ENCODE measurements around the gene RIPPLY3.
"Not testable (repeated sequence)": the region's sequence is repeated elsewhere in the genome, so short reads cannot be mapped to it uniquely, and the experiment has no call there.

The RIPPLY3 gene

DNA sequence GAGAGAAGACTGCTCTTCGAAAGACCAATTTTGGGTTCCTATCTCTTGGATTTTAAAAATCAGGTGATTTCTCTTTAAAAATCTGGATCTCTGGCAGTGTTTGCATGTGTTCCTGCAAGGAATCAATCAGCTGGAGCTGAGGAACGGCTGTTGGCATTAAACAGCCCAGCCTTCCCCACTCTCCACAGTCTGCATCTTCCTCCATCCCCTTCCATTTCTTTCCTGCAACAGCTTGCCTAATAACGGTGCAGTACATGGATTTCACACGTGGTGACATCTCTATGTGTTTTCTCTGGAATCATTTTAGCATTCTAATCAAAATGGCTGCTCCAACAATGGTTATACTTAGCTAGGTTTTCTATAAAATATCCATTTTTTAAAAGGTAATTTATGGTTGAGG is 20.0 kb downstream of the RIPPLY3 start:
- no peak for DNase-seq

DNA sequence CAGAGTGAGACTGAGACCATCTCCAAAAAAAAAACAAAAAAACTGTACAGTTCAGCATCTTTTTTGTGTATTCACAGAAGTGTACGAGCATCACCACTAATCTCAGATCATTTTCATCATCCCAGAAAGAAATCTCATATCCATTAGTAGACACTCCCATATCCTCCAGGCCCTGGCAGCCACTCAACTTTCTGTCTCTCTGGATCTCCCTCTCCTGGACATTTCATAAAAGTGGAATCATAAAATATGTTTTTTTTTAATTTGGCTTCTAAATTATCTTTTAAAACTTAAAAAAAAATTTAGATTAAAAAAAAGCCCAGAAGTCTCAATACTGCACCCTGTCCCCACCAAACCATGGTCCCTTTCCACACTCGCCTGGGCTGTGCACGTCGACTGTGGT is 22.1 kb downstream of the RIPPLY3 start:
- DNase-seq, result no peak

DNA sequence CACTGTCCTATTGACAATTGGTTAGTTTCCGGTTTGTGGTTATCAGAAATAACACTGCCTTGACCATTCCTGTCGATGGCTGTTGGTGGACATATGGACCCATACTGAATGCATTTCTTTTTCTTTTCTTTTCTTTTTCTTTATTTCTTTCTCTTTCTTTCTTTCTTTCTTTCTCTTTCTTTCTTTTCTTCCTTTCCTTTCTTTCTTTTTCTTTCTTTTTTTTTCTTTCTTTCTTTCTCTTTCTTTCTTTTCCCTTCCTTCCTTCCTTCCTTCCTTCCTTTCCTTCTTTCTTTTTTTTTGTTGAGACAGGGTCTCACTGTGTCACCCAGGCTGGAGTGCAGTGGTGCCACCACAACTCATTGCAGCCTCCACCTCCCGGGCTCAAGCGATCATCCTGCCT is 24.4 kb downstream of the RIPPLY3 start:
- DNase-seq, result no peak

DNA sequence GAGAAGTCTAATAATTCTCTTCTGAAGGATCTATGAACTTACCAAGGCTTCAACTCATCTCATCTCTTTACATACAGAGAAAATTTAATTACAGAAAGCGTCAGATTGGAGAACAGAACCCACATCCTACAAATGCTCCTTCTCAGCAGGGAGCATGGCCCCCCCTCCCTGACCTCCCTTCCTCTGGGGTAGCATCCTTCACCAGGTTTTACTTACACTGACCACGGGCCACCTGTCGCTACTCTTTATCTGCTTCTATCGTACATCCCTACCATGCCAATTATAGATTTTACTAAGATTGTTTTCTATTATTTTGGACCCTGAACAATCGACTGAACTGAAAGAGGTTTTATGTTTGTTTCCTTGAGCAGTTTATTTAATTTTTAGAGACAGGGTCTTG is 25.8 kb downstream of the RIPPLY3 start:
- no peak for DNase-seq

DNA sequence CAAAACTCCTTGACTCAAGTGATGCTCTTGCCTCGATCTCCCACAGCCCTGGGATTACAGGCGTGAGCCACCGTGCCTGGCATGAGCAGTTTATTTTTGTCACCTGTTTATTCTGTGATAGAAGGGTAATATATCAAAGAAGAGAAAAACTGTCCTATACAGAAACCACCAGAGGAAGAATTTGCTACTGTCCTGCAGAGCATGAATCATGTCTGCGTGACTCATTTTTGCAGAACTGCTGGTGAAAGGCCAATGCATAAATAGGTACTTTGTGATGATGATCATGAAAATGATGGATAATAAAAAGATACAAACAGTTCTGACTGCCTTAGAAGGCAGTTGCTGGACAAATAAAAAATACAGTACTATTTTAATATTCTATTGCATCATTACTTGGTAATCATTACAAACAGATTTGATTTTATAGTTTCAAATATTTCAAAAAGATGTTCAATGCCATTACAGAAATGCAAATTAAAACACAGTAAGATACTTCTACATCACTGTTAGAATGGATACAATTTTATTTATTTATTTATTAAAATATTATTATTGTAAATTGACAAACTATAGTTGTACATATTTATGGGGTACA is 26.5 kb downstream of the RIPPLY3 start:
- DNase-seq, result no peak

DNA sequence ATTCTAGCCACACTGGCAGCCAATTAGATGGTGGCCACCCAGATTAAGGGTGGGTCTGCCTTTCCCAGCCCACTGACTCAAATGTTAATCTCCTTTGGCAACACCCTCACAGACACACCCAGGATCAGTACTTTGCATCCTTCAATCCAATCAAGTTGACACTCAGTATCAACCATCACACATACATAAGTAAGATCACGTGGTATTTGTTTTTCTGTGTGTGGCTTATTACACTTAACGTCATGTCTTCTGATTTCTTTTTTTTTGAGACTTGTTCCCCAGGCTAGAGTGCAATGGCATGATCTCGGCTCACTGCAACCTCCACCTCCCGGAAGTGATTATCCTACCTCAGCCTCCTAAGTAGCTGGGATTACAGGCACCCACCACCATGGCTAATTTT is 27.9 kb downstream of the RIPPLY3 start:
- not testable (repeated sequence) for DNase-seq

DNA sequence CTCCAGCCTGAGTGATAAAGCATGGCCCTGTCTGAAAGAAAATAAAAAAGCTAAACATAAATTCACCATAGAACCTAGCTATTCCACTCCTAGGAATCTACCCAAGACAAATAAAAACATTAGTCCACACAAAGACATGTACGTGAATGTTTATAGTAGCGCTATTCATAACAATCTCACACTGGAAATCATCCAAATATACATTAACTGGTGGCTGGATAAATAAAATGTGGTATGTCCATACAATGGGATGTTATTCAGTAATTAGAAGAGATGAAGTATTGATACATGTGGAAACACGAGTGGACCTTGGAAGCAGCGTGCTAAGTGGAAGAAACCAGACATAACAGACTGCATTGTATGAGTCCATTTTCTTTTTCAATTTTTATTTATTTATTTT is 29.7 kb downstream of the RIPPLY3 start:
- DNase-seq, result no peak

DNA sequence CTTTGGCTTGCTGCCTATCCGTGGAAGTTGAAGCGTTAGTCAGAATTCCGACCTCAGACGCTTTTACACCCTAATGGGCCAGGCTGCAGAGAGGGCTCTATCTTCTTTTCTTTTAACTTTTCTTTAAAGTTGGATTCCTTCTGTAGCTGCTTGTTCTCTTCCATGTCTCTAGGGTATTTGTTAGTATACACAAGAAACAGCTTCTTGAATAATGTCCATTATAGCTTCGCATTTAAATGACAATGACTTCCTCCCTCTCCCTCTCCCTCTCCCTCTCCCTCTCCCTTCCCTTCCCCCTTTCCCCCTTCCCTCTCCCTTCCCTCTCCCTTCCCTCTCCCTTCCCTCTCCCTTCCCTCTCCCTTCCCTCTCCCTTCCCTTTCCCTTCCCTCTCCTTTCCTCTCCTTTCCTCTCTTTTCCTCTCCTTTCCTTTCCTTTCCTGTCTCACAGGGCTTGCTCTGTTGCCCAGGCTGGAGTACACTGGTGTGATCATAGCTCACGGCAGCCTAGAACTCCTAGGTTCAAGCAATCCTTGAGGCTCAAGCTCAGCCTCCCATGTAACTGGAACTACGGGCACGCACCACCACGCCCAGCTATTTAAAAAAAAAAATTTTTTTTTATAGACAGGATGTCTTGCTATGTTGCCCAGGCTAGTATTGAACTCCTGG is 33.0 kb downstream of the RIPPLY3 start:
- no peak for DNase-seq

DNA sequence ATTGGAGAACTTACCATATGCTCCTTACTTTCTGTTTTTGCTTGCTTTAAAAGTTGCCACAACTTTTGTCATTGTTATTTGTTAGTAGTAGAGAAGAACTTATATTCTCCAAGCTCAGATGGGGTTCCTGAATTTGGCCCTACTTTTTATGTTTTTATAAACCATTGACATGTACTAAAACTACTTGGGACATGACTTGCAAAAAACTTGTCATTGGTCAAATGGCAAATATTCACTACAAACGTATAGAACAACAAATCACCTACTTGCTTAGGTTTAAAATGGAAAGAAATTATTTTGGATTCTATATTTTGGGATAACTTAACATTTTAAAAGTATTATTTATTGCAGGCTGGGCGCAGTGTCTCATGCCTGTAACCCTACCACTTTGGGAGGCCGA is 33.7 kb downstream of the RIPPLY3 start:
- no peak for DNase-seq

DNA sequence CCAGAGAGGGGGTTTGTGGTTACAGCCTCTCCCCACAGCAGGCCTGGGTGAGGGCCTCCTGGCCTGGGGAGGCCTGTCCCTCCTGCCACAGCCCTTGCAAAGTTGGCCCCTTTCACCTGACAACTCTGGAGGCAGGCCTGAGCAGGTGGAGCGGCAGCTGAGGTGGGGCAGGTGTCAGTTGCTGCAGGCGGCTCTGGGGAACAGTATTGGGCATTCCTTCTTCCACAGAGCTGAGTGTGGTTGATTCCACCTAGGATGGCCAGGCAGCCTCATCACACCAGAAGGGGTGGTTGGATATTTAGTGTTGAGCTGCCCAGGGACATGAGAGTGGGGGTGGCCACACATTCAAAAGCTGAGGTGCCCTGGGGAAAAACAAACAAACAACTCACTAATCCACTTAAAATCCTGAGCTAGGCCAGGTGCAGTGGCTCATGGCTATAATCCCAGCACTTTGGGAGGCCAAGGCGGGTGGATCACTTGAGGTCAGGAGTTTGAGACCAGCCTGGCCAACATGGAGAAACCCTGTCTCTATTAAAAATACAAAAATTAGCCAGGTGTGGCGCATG is 35.3 kb downstream of the RIPPLY3 start:
- no peak for DNase-seq

DNA sequence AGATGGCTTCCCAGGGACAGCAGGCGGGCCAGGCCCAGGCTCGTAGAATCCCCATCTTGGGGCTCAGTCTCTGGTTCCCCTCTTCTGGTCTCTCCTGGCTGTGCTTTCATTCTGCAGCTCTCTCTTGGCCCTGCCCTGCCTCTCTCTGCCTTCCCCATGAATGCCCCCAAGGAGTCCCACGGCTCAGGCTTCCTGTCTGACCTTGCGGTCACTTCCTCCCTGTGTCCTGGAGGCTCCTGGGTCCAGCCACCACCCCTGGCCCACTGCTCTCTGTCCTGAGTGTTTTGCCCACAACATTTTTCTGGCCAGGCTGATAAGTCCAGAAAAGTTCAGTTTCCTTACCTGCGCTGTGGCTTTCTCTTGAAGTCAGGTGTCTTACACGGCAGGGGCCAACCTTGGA is 37.3 kb downstream of the RIPPLY3 start:
- no peak for DNase-seq

DNA sequence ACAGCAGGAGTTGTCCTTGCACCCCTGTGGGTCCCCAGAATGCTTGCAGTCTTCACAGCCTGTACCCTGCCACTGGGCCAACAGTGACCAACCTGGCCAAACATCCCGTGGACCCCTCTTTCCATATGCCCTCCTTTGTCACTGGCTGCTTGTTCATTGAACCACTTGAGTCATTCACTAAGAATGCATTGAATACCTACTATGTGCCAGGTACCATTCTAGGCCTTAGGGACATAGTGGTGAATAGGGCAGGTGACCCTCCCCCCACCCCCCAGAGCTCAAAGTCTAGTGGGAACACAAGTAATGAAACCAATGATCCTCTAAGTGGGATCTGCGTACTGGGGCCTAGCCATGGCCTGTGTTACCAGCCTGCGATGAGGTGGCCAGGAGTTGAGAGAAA is 38.1 kb downstream of the RIPPLY3 start:
- DNase-seq, result no peak

DNA sequence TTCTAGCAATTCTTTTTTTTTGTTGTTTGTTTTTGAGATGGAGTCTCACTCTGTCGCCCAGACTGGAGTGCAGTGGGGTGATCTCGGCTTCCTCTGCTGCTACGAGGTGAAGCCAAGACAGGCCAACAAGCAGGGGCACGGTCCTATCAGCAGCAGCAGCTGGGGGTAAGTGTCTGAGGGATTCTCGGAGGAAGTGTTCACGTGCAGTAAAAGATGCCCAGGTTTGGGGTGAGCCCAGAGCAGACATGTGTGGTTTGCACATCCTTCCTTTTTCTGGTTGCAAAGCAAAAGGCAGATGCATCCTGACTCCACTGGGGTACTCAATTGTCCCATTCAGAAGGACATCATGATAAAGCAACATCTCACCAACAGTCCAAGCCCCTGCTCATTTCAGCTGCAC is 38.6 kb downstream of the RIPPLY3 start:
- DNase-seq, result peak; percentile 66

DNA sequence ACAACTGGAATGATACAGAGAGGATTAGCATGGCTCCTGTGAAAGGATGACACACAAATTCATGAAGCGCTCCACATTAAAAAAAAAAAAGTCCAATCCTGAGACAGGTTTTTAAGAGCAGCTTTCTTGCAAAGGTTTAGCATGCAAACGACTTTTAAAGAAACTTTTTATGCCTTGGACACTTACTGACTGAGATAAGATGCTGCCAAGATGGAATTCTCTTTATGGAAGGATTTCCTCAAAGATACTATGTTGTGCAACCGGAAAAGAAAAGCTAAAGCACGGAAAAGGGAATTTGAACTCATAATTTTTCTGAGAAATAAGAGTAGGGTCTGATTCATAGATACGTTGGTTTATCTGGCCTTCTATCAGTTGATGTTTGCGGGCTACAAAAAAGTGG is 39.1 kb downstream of the RIPPLY3 start:
- no peak for DNase-seq

DNA sequence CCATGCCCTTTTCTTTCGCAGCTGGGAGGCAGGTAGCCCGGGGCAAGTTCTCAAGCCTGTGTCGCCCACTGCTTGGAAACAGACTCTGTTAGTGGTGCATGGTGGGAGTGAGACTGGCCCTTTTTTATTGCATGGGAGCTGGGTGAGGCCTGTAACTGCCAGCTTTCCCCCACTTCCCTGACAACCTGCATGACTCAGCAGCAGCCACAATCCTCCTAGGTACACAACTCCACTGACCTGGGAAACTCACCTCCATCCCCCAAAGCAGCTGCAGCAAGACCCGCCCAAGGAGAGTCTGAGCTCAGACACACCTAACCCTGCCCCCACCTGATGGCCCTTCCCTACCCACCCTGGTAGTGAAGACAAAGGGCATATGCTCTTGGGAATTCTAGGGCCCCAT is 40.6 kb downstream of the RIPPLY3 start:
- no peak for DNase-seq

DNA sequence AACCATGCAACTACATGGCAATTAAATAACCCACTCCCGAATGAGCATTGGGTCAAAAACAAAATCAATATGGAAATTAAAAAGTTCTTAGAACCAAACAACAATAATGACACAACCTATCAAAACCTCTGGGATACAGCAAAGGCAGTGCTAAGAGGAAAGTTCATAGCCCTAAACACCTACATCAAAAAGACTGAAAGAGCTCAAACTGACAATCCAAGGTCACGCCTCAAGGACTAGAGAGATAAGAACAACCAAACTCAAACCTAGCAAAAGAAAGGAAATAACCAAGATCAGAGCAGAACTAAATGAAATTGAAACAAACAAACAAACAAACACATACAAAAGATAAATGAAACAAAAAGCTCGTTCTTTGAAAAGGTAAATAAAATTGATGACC is 43.2 kb downstream of the RIPPLY3 start:
- not testable (repeated sequence) for DNase-seq

DNA sequence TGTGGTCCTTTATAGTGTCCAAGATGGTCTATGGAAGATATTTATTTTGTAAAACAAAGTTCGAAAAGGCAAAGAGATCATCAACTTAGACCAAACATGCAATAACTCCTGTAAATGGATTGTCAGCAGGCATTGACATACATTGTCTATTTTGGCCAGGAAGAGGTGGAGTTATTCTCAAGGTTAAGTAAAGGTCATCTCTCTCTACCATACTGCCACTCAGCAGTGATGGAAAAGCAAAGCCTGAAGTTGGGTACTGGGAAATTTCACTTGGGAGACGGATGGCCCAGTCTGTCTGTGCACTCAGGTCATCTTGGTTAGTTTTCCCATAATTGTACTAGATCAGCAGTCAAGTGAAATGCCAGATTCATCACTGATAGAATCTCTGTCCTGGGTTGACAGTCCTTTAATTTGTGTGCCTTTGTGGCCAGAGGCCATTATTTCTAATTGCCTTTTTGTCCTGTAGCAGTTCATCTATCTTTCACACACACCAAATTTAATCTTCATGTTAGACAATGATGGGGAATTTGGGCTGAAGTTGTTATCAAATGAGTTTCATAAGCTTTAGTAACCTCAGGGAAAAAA is 48.9 kb downstream of the RIPPLY3 start:
- DNase-seq, result no peak

DNA sequence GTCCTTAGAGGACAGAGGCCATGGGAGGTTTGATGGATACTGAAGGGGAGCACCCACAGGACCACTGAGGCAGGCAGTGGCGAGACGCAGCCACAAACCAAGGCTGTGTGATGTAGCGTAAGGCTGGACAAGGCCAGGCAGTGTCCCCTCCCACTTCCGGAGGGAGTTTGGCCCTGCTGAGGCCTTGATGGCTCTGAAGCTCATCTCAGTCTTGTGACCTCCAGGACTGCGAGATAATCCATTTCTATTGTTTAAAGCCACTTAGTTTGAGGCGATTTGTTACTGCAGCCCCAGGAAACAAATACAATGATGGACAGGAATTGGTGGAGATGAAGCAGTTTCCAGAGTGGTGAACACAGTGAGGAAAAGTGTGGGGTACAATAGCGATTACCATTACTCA is 51.1 kb downstream of the RIPPLY3 start:
- no peak for DNase-seq

DNA sequence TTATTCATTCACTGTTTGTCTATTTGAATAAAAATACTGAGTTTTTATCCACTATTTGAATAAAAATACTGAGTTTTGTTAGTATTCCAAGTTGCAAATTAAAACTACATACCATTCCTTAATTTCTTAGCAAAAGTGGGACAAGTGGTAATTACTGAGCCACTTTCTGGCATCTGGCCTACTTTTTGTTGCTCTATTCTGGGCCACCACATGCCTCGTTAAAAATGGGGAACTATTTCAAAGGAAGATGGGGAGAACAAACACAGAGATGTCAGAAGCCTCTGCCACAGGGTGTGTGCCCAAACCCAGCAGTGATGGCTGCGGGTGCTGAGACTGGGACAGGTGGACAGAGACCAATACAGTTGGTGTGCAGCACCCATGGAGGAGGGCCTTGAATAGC is 51.8 kb downstream of the RIPPLY3 start:
- DNase-seq, result no peak

DNA sequence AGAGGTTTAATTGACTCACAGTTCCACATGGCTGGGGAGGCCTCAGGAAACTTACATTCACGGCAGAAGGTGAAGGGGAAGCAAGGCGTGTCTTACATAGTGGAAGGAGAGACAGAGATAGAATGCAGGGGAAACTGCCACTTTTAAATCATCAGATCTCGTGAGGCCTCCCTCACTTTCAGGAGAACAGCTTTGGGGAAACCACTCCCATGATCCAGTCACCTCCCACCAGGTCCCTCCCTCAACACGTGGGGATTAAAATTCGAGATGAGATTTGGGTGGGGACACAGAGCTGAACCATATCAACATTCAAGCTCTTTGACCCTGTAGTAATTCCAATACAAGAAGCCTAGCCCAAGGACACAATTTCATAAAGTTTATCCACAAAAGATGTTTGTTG is 52.7 kb downstream of the RIPPLY3 start:
- no peak for DNase-seq

DNA sequence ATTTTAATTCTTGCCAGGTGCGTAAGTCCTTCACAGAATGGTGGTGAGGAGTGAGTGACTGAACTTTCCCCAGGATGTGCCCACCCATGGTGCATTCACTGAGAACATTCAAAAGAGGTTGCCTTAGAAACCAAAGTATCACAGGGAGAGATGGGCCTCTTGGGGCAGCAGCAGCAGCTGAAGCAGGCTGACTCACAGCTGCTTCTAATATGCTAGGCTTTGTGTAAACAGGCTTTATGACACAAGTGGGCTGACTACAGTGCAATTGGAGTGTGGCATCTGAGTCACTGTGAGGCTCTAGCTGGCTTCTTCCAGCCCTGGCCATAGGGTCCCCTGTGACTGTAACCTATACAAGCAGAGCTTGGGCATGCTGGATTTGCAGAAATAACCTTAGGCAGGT is 53.8 kb downstream of the RIPPLY3 start:
- no peak for DNase-seq

DNA sequence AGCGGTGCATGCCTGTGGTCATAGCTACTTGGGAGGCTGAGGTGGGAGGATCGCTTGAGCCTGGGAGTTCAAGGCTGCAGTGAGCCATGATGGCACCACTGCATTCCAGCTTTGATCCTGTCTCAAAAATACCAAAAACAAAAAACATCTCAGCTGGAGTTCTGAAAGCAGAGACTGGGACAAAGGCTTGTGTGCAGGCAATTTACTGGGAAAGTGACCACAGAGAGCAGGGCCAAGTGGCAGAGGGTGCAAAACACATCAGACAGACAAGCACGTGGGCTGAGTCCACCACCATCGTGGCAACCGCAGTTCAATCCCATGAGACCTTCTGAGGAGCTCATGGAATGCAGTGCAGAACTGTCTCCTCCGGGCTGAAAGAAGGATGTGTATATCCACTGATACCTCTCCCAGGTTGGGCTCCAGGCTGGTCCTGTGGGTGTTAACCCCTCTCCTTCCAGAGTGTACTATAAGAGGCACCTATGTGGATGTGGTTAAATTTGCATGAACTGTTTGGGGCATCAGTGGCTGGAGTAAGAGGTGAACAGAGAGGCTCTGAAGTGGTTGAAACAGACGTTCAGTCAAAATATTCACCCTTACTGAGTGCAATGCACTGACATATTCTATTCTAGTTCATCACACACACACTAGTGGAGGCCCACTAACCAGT is 55.6 kb downstream of the RIPPLY3 start:
- no peak for DNase-seq

DNA sequence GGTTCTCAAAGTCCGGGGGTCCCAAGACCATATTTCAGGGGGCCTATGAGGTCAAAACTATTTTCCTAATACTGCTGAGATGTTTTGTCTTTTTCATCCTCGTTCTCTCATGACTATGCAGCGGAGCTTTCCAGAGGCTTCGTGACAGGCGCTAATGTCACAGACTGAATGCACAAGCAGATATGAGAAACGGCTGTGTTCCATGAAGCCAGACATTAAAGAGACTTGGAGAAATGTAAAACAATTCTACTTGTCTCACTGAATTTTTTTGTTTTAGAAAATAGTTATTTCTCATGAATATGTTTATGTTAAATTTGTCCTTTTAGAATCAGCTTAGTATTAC is 56.1 kb downstream of the RIPPLY3 start:
- DNase-seq, result no peak

DNA sequence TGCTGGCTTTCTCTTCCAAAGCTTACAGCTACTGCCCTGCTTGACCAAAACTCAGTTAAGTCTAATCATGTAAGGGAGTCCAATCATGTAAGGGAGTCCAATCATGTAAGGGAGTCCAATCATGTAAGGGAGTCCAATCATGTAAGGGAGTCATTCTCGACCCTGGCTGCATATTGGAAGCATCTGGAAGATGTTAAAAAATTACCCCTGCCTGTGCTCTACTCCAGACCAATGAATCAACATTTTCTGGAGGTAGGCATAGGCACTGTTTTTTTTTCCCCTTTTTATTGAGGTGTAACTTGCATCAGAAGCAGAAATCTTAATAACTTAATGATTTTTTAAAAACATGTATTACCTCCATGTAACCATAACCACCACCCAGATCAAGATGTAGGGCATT is 56.9 kb downstream of the RIPPLY3 start:
- no peak for DNase-seq

All from hematopoietic multipotent progenitor cell treated with erythropoietin and hydrocortisone succinate and interleukin-3 and kit ligand, for 6 days (in vitro differentiated cells).